Mesothelial cell of epicardium (in vitro differentiated cells): Measurements from ENCODE around the gene ITFG2. TPM values are rescaled to one million over a fixed set of nuclear protein-coding genes. Genes with fewer than 3 reads are reported as not detected.
A peak's percentile ranks its signal among the peaks of the same experiment; 100 is the strongest.

ENCODE experiments used
- DNase-seq, 2 experiments: peaks; one replicate each; pipeline ENCODE4 v3.0.0; 2021; ENCODE audit warnings: low spot score in 2 of 2; ENCODE audit not compliant: unreplicated experiment in 2 of 2
- H3K27ac Mint-ChIP-seq: 2 replicates; pipeline ENCODE4 v1.8.0; 2021; ENCODE audit warnings: mixed read lengths
- H3K27me3 Mint-ChIP-seq: 2 replicates; pipeline ENCODE4 v1.8.0; 2021; ENCODE audit warnings: low read depth, mixed read lengths
- H3K36me3 Mint-ChIP-seq: 2 replicates; pipeline ENCODE4 v1.8.0; 2021; ENCODE audit warnings: mixed read lengths
- H3K4me1 Mint-ChIP-seq: 2 replicates; pipeline ENCODE4 v1.8.0; 2021; ENCODE audit warnings: mixed read lengths
- H3K4me3 Mint-ChIP-seq: 2 replicates; pipeline ENCODE4 v1.8.0; 2021; ENCODE audit warnings: mild to moderate bottlenecking, moderate library complexity, mixed read lengths
- H3K9me3 Mint-ChIP-seq: 2 replicates; pipeline ENCODE4 v1.8.0; 2021; ENCODE audit warnings: mixed read lengths
- CTCF ChIP-seq: fragments of 200-600 bp; sonication (generic); IDR thresholded peaks from one replicate; pipeline ENCODE4 v1.5.0; 2021; ENCODE audit warnings: antibody characterized with exemption; ENCODE audit not compliant: unreplicated experiment
- total RNA-seq: library from RNA; stranded (reverse); gene quantifications from 3 replicates; pipeline ENCODE4 v1.2.1, GENCODE V29; 2021

ITFG2 gene
- total RNA-seq, 1 donor from 2014 or later: 57.4 TPM

- DNase-seq: no peak
- peak overlapping the region; percentile 69 for H3K4me3 Mint-ChIP-seq
- H3K4me1 Mint-ChIP-seq: peaks cover 23% of the 10 kb centered on the region
- H3K36me3 Mint-ChIP-seq: peaks cover 6% of the 10 kb centered on the region
- peaks cover 3% of the 10 kb centered on the region for H3K27me3 Mint-ChIP-seq
- H3K9me3 Mint-ChIP-seq: no peaks in the 10 kb centered on the region
- no peak for TF ChIP-seq CTCF
- H3K27ac Mint-ChIP-seq: no peak overlapping the region
Observed at GRCh38 chr12:2793561-2793960, 18.9 kb upstream of the ITFG2 start.

GRCh38 chr12:2794191-2794735 is 18.2 kb upstream of the ITFG2 start:
- H3K9me3 Mint-ChIP-seq: no peaks in the 10 kb centered on the region
- H3K36me3 Mint-ChIP-seq: peaks cover 13% of the 10 kb centered on the region
- H3K27ac Mint-ChIP-seq: peak overlapping the region; percentile 43
- peak overlapping the region; percentile 69 for H3K4me3 Mint-ChIP-seq
- peak in 1 of 2 experiments; percentile 44 for DNase-seq
- no peaks in the 10 kb centered on the region for H3K27me3 Mint-ChIP-seq
- peaks cover 23% of the 10 kb centered on the region for H3K4me1 Mint-ChIP-seq
- no peak for TF ChIP-seq CTCF

- peaks cover 23% of the 10 kb centered on the region for H3K4me1 Mint-ChIP-seq
- peak within 1 kb of the TSS; percentile 67 for H3K27ac Mint-ChIP-seq
- no peaks in the 10 kb centered on the region for H3K9me3 Mint-ChIP-seq
- no peaks in the 10 kb centered on the region for H3K27me3 Mint-ChIP-seq
- H3K4me3 Mint-ChIP-seq: peak within 1 kb of the TSS; percentile 88
- no peak for TF ChIP-seq CTCF
- H3K36me3 Mint-ChIP-seq: peaks cover 16% of the 10 kb centered on the region
- peak; percentile 75 to 81 for DNase-seq
Observed at GRCh38 chr12:2794736-2795289, 17.7 kb upstream of the ITFG2 start, which contains the start of gene FKBP4. TSS of gene FKBP4 (plus strand) at chr12:2794970. CDS start at chr12:2795140, 170 bp downstream.

- H3K27me3 Mint-ChIP-seq: no peaks in the 10 kb centered on the region
- peak; percentile 57 to 73 for DNase-seq
- peak overlapping the region; percentile 88 for H3K4me3 Mint-ChIP-seq
- peaks cover 19% of the 10 kb centered on the region for H3K36me3 Mint-ChIP-seq
- H3K9me3 Mint-ChIP-seq: no peaks in the 10 kb centered on the region
- H3K27ac Mint-ChIP-seq: peak overlapping the region; percentile 91
- no peak for TF ChIP-seq CTCF
- H3K4me1 Mint-ChIP-seq: peaks cover 23% of the 10 kb centered on the region
Observed at GRCh38 chr12:2795291-2796186, 16.9 kb upstream of the ITFG2 start.

- Mint-ChIP-seq H3K4me3 (peak overlapping the region; percentile 88), H3K36me3 (peaks cover 23% of the 10 kb centered on the region), H3K27ac (peak overlapping the region; percentile 91), H3K27me3 (no peaks in the 10 kb centered on the region), H3K9me3 (no peaks in the 10 kb centered on the region), H3K4me1 (peaks cover 23% of the 10 kb centered on the region)
- no peak for TF ChIP-seq CTCF
- DNase-seq: no peak
Observed at GRCh38 chr12:2796187-2796666, 16.2 kb upstream of the ITFG2 start.
